ENCODE measurements around the gene ATP12A.

DNA sequence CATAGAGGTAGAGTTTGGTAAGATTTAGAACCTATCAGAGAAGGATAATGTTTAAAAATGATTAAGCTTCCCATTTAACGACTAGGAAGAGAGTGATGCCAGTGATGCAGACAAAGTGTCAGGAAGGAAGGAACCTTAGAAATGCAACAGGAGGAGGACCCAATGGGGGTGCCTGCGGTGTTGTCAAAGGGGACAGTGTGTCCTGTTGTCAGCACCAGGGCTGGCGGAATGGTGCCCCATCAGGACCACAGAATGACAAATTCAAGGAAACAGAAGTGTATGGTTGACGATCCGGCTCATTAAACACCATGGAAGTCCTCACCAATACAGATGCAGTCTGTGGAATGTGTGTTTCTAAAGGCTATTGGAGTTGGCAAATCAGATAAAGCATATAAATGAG is 19.3 kb downstream of the ATP12A start:
- TF ChIP-seq, protein P1, sequence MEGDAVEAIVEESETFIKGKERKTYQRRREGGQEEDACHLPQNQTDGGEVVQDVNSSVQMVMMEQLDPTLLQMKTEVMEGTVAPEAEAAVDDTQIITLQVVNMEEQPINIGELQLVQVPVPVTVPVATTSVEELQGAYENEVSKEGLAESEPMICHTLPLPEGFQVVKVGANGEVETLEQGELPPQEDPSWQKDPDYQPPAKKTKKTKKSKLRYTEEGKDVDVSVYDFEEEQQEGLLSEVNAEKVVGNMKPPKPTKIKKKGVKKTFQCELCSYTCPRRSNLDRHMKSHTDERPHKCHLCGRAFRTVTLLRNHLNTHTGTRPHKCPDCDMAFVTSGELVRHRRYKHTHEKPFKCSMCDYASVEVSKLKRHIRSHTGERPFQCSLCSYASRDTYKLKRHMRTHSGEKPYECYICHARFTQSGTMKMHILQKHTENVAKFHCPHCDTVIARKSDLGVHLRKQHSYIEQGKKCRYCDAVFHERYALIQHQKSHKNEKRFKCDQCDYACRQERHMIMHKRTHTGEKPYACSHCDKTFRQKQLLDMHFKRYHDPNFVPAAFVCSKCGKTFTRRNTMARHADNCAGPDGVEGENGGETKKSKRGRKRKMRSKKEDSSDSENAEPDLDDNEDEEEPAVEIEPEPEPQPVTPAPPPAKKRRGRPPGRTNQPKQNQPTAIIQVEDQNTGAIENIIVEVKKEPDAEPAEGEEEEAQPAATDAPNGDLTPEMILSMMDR (IDR thresholded peaks at IDR 0.05; ENCODE audit: low read length): no peak
- TF ChIP-seq EZH2 (optimal IDR thresholded peaks at IDR 0.05; ENCODE audit: low read depth, low read length): no peak
